ENCODE measurements around the gene RLN3.

GRCh38 chr19:13983213-13983889 lies 44.6 kb upstream of the RLN3 start:
- TF ChIP-seq POLR2A (IDR thresholded peaks at IDR 0.05; ENCODE audit: low read depth) (no peak), EP300 (IDR thresholded peaks at IDR 0.05) (no peak), CTCF (IDR thresholded peaks at IDR 0.05) (no peak)

Data from esophagus muscularis mucosa (tissue), 4 donors.